B cell (primary cell): ENCODE measurements around the gene MRPL24. TPM values are rescaled to one million over a fixed set of nuclear protein-coding genes. Genes with fewer than 3 reads are reported as not detected.
A peak's percentile ranks its signal among the peaks of the same experiment; 100 is the strongest.

Source experiments
- ATAC-seq: fragments of 200-7000 bp; cut with Tn5 transposase; one replicate; pipeline ENCODE4 v1.10.0; 2021; ENCODE audit warnings: low read depth, mild to moderate bottlenecking, moderate number of reproducible peaks, moderate library complexity
- CTCF ChIA-PET: fragments of 350-600 bp; sonication (Branson Sonifier 250); formaldehyde crosslinking; loops from one replicate; lab custom pipeline; 2021; ENCODE audit warnings: antibody characterized with exemption, inconsistent platforms; lab: Charles Lee
- POLR2A ChIA-PET: fragments of 350-600 bp; sonication (Branson Sonifier 250); formaldehyde crosslinking; loops from one replicate; lab custom pipeline; 2021; ENCODE audit warnings: antibody characterized with exemption; lab: Charles Lee
- DNase-seq: peaks from one replicate; pipeline ENCODE4 v3.0.0; 2013
- H2AFZ ChIP-seq: 2 replicates; pipeline ENCODE4 v1.6.1; 2012; ENCODE audit warnings: mild to moderate bottlenecking, low read depth, low read length; ENCODE audit not compliant: insufficient read depth, poor library complexity, severe bottlenecking
- H3K27ac ChIP-seq, 2 donors: 1 replicate in 1 of 2; 2 replicates in 1 of 2; pipeline ENCODE4 v1.5.1; 2012 to 2013; ENCODE audit warnings: low read length in 2 of 2, mild to moderate bottlenecking in 2 of 2, moderate library complexity in 1 of 2
- H3K27me3 ChIP-seq, 4 experiments: fragments of 200-600 bp in 1 of 4; sonication (generic) in 1 of 4; replicated peaks in 1 of 4; 1 replicate in 2 of 4; 2 replicates in 2 of 4; pipeline versions ENCODE4 v1.6.1 to v1.7.0; 2013 to 2016; ENCODE audit warnings: low read length in 3 of 4, mild to moderate bottlenecking in 2 of 4, mixed read lengths in 1 of 4, moderate library complexity in 1 of 4; ENCODE audit not compliant: insufficient read depth in 4 of 4, control insufficient read depth in 3 of 4; ENCODE audit errors: control extremely low read depth in 1 of 4
- H3K36me3 ChIP-seq, 2 experiments: replicated peaks in 1 of 2; 1 replicate in 1 of 2; 2 replicates in 1 of 2; pipeline versions ENCODE4 v1.6.1 to v1.7.1; 2013; ENCODE audit warnings: low read length in 1 of 2; ENCODE audit not compliant: insufficient read depth in 2 of 2, control insufficient read depth in 1 of 2; ENCODE audit errors: control extremely low read depth in 1 of 2, extremely low read depth in 1 of 2
- H3K4me1 ChIP-seq, 2 donors: fragments of 200-600 bp in 1 of 2; sonication (generic) in 1 of 2; 1 replicate in 1 of 2; 2 replicates in 1 of 2; pipeline versions ENCODE4 v1.5.1 to v1.6.1; 2013 to 2017; ENCODE audit warnings: low read length in 2 of 2; ENCODE audit not compliant: control insufficient read depth in 2 of 2, insufficient read depth in 2 of 2
- H3K4me2 ChIP-seq: replicated peaks from 2 replicates; pipeline ENCODE3; 2012; ENCODE audit warnings: mild to moderate bottlenecking, low read depth, low read length; ENCODE audit not compliant: poor library complexity, severe bottlenecking
- H3K4me3 ChIP-seq, 5 experiments: fragments of 200-600 bp in 1 of 5; sonication (generic) in 1 of 5; 1 replicate in 3 of 5; 2 replicates in 2 of 5; pipeline versions ENCODE4 v1.5.1 to v1.7.0; 2011 to 2016; ENCODE audit warnings: low read length in 4 of 5, mild to moderate bottlenecking in 4 of 5, low read depth in 2 of 5, control low read depth in 1 of 5, moderate library complexity in 1 of 5; ENCODE audit not compliant: insufficient read depth in 1 of 5; ENCODE audit errors: control extremely low read depth in 1 of 5, extremely low read depth in 1 of 5
- H3K79me2 ChIP-seq: fragments of 200-600 bp; sonication (generic); one replicate; pipeline ENCODE4 v1.6.0; 2016; ENCODE audit warnings: low read length; ENCODE audit not compliant: control insufficient read depth, insufficient read depth
- H3K9ac ChIP-seq: fragments of 200-600 bp; sonication (generic); 2 replicates; pipeline ENCODE4 v1.6.1; 2017; ENCODE audit warnings: mild to moderate bottlenecking, low read length, moderate library complexity
- H3K9me3 ChIP-seq, 3 donors: one replicate each; pipeline versions ENCODE4 v1.6.1 to v1.7.1; 2013; ENCODE audit warnings: low read length in 2 of 3; ENCODE audit not compliant: control insufficient read depth in 2 of 3, insufficient read depth in 1 of 3; ENCODE audit errors: control extremely low read depth in 1 of 3
- H4K20me1 ChIP-seq: 2 replicates; pipeline ENCODE4 v1.6.0; 2012; ENCODE audit warnings: mild to moderate bottlenecking, low read length; ENCODE audit not compliant: insufficient read depth, control insufficient read depth, poor library complexity, severe bottlenecking
- H3K27ac Mint-ChIP-seq: one replicate; pipeline ENCODE4 v1.8.0; 2021; ENCODE audit warnings: mixed read lengths
- H3K27me3 Mint-ChIP-seq: one replicate; pipeline ENCODE4 v1.8.0; 2021; ENCODE audit warnings: mixed read lengths
- H3K4me1 Mint-ChIP-seq: one replicate; pipeline ENCODE4 v1.8.0; 2021; ENCODE audit warnings: mixed read lengths
- H3K4me3 Mint-ChIP-seq: one replicate; pipeline ENCODE4 v1.8.0; 2021; ENCODE audit warnings: mixed read lengths
- H3K9me3 Mint-ChIP-seq: one replicate; pipeline ENCODE4 v1.8.0; 2022; ENCODE audit warnings: mixed read lengths; ENCODE audit not compliant: insufficient read depth
- CTCF ChIP-seq: fragments of 200-600 bp; IDR thresholded peaks from one replicate; pipeline ENCODE4 v1.8.0; 2022; ENCODE audit warnings: antibody characterized with exemption, mild to moderate bottlenecking
- EZH2 ChIP-seq: IDR thresholded peaks from 2 replicates; pipeline ENCODE4 v1.6.1; 2012; ENCODE audit warnings: borderline replicate concordance, low read depth, mild to moderate bottlenecking, moderate library complexity, low read length; ENCODE audit not compliant: insufficient read depth, poor library complexity, severe bottlenecking
- WGBS: methylation state at CpG from one replicate; pipeline ENCODE4 v1.1.5; 2013; ENCODE audit warnings: missing lambda C conversion rate; ENCODE audit not compliant: insufficient coverage; 5-methylcytosine and 5-hydroxymethylcytosine counted together
- intact Hi-C: fragments of 100-400 bp; cut with micrococcal nuclease; formaldehyde crosslinking; loops from one replicate; pipeline ENCODE4 v1.10.0; 2022
- polyA plus RNA-seq: library from polyadenylated mRNA; depleted of rRNA; stranded (reverse); fragments of >200 nt; gene quantifications from 2 replicates; pipeline ENCODE4 v1.2.3, GENCODE V29; 2012
- total RNA-seq, 2 donors: library from RNA; stranded (reverse); fragments of 120-200 nt in 1 of 2; gene quantifications; 1 replicate in 1 of 2; 2 replicates in 1 of 2; pipeline versions ENCODE4 v1.2.3 to v1.2.4, GENCODE V29; 2013 to 2022

Gene MRPL24
- total and polyA plus RNA-seq, 2 donors (not counting 1 experiment from before 2014, with no cell fraction given): 34.6 to 39.4 TPM

GRCh38 chr1:156750711-156751450, 10.0 kb upstream of the MRPL24 start:
- peak overlapping the region; percentile 82 for H2AFZ ChIP-seq
- peaks cover 64% of the 10 kb centered on the region for H3K79me2 ChIP-seq
- H4K20me1 ChIP-seq: peaks cover 16% of the 10 kb centered on the region
- H3K4me2 ChIP-seq: peak overlapping the region; percentile 78
- peak overlapping the region; percentile 91 for H3K27ac Mint-ChIP-seq
- H3K9me3 ChIP-seq: no peaks in the 10 kb centered on the region
- TF ChIP-seq EZH2: no peak
- TF ChIP-seq CTCF: peak; percentile 16
- peak overlapping the region; percentile 58 to 81 for H3K27ac ChIP-seq
- H3K27me3 Mint-ChIP-seq: no peaks in the 10 kb centered on the region
- WGBS: under 1% methylated on average over 46 of the region's 64 CpGs
- ChIA-PET CTCF (interaction anchor here (1.2 to 3.2 kb wide), 6 partner anchors 16 to 62 kb away, joined by 3 to 24 read pairs (median 7); partner anchors contain the start of genes ISG20L2, METTL25B and PRCC), POLR2A (interaction anchor here (0.6 to 2.6 kb wide), 7 partner anchors 8 to 250 kb away, joined by 3 to 29 read pairs (median 8); partner anchors contain the start of genes ISG20L2, METTL25B, MRPL24 and PRCC)
- H3K4me1 ChIP-seq: peaks cover 53 to 73% of the 10 kb centered on the region in 2 donors
- H3K9ac ChIP-seq: peak overlapping the region; percentile 78
- H3K4me3 ChIP-seq: peak overlapping the region; percentile 71 to 95 (median 86)
- peak; percentile 25 for ATAC-seq
- H3K27me3 ChIP-seq: no peaks in the 10 kb centered on the region
- H3K36me3 ChIP-seq: no peaks in the 10 kb centered on the region
- peaks cover 71% of the 10 kb centered on the region for H3K4me1 Mint-ChIP-seq
- no peaks in the 10 kb centered on the region for H3K9me3 Mint-ChIP-seq
- H3K4me3 Mint-ChIP-seq: peak overlapping the region; percentile 93
- no peak for DNase-seq
- intact Hi-C loops: loop anchor here (1.0 to 5.0 kb wide), 4 partner anchors 10 to 414 kb away; partner anchors contain the start of genes CCT3, ISG20L2, METTL25B and MRPL24
